Glutamatergic neuron (in vitro differentiated cells): ENCODE measurements around the gene SLC66A1. TPM values are rescaled to one million over a fixed set of nuclear protein-coding genes. Genes with fewer than 3 reads are reported as not detected.
A peak's percentile ranks its signal among the peaks of the same experiment; 100 is the strongest.

Source experiments
- DNase-seq: peaks from one replicate; pipeline ENCODE4 v3.0.0; 2022
- H3K27ac Mint-ChIP-seq: one replicate; pipeline ENCODE4 v1.8.0; 2020; ENCODE audit warnings: mild to moderate bottlenecking, mixed read lengths, inconsistent platforms; ENCODE audit not compliant: unreplicated experiment
- H3K27me3 Mint-ChIP-seq: one replicate; pipeline ENCODE4 v1.8.0; 2020; ENCODE audit warnings: mild to moderate bottlenecking, moderate library complexity, mixed read lengths, inconsistent platforms; ENCODE audit not compliant: unreplicated experiment
- H3K36me3 Mint-ChIP-seq: one replicate; pipeline ENCODE4 v1.8.0; 2020; ENCODE audit warnings: mild to moderate bottlenecking, mixed read lengths, inconsistent platforms; ENCODE audit not compliant: unreplicated experiment
- H3K4me1 Mint-ChIP-seq: one replicate; pipeline ENCODE4 v1.8.0; 2020; ENCODE audit warnings: mild to moderate bottlenecking, low read depth, mixed read lengths, inconsistent platforms; ENCODE audit not compliant: unreplicated experiment
- H3K4me3 Mint-ChIP-seq: one replicate; pipeline ENCODE4 v1.8.0; 2020; ENCODE audit warnings: mild to moderate bottlenecking, mixed read lengths, inconsistent platforms; ENCODE audit not compliant: unreplicated experiment
- H3K9me3 Mint-ChIP-seq: one replicate; pipeline ENCODE4 v1.8.0; 2020; ENCODE audit warnings: mild to moderate bottlenecking, moderate library complexity, mixed read lengths, inconsistent platforms; ENCODE audit not compliant: unreplicated experiment
- total RNA-seq: library from RNA; stranded (reverse); fragmentation: NEBNext Ultra II Directional; extraction: Animal tissue kit (Norgen Biotek cat#: 25700); gene quantifications from one replicate; pipeline ENCODE4 v1.2.1, GENCODE V29; 2021; ENCODE audit not compliant: unreplicated experiment
- TF ChIP-seq, protein P1 (sequence below): fragments of 200-600 bp; sonication (generic); IDR thresholded peaks from one replicate; pipeline ENCODE4 v1.5.0; 2021; ENCODE audit not compliant: partially characterized antibody, unreplicated experiment

SLC66A1 gene
- total RNA-seq, 1 donor from 2014 or later: 41.1 TPM

DNA sequence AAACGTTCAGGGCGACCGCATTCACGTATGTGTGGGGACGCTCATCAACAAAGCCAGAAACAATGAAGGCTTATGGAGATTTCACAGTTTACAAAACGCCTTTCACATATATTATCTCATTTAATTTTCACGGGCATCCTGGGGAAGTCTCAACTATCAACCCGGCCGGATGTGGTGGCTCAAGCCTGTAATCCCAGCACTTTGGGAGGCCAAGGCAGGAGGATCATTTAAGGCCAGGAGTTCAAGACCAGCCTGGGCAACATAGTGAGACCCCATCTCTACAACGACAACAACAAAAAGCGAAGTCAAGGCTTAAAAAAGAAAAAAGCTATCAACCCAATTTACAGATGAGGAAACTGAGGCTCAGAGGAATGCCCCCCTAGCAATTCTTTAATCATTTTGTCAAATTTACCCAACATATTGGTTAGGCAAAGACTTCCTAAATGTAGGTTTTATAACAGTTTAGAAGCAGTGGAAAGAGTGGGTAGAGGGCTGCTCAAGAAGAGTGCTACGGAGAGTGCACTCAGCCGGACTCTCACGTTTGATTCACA is 28.3 kb downstream of the SLC66A1 start:
- peaks cover 16% of the 10 kb centered on the region for H3K9me3 Mint-ChIP-seq
- no peak for DNase-seq
- no peak overlapping the region for H3K27ac Mint-ChIP-seq
- H3K27me3 Mint-ChIP-seq: peaks cover 14% of the 10 kb centered on the region
- TF ChIP-seq, protein P1, sequence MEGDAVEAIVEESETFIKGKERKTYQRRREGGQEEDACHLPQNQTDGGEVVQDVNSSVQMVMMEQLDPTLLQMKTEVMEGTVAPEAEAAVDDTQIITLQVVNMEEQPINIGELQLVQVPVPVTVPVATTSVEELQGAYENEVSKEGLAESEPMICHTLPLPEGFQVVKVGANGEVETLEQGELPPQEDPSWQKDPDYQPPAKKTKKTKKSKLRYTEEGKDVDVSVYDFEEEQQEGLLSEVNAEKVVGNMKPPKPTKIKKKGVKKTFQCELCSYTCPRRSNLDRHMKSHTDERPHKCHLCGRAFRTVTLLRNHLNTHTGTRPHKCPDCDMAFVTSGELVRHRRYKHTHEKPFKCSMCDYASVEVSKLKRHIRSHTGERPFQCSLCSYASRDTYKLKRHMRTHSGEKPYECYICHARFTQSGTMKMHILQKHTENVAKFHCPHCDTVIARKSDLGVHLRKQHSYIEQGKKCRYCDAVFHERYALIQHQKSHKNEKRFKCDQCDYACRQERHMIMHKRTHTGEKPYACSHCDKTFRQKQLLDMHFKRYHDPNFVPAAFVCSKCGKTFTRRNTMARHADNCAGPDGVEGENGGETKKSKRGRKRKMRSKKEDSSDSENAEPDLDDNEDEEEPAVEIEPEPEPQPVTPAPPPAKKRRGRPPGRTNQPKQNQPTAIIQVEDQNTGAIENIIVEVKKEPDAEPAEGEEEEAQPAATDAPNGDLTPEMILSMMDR: no peak
- H3K36me3 Mint-ChIP-seq: no peaks in the 10 kb centered on the region
- peaks cover 17% of the 10 kb centered on the region for H3K4me1 Mint-ChIP-seq
- no peak overlapping the region for H3K4me3 Mint-ChIP-seq

DNA sequence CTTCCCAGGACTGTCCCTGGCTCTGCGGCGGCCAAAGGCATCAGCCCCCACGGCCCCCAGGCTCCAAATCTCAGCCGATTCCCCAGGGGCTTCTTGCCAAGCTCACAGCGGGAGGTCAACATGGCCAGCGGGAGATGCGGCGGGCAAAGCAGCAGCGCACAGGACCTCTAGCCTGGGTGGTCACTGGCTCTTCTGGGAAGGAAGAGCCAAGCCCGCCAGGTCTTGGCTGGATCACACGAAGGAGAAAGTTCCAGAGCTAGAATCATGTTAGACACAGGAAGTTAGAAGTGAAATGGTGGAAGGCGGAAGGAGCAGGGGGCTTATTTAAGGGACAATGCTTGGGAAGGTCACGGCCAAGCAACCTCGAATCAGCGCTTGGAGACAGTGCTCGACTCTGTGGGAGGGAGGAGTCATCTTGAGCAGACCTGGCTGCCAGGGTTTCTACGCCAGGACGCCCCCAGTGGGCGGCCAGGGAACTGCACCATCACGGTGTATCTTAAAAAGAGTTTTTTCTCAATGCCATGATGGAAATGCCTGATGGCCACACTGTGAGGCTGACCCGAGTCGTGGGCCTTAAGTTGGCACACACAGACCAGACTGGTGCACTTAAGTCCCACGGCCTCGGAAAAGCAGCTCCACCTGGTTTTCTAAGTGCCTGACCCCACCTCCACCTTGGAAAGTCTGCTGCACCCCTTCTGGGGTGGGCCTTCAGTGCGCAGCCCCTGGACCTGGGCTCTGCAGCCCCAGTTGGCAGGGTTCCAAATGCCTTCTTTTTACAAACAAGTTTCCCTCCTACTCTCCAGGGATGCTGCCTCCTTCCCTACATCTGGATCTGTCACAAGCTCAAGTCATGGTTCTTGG is 29.3 kb downstream of the SLC66A1 start:
- Mint-ChIP-seq H3K4me3 (no peak overlapping the region), H3K36me3 (no peaks in the 10 kb centered on the region), H3K9me3 (peaks cover 12% of the 10 kb centered on the region), H3K27me3 (peaks cover 15% of the 10 kb centered on the region), H3K27ac (peak overlapping the region; percentile 72), H3K4me1 (peaks cover 17% of the 10 kb centered on the region)
- TF ChIP-seq, protein P1: peak; percentile 98
- peak; percentile 86 for DNase-seq

DNA sequence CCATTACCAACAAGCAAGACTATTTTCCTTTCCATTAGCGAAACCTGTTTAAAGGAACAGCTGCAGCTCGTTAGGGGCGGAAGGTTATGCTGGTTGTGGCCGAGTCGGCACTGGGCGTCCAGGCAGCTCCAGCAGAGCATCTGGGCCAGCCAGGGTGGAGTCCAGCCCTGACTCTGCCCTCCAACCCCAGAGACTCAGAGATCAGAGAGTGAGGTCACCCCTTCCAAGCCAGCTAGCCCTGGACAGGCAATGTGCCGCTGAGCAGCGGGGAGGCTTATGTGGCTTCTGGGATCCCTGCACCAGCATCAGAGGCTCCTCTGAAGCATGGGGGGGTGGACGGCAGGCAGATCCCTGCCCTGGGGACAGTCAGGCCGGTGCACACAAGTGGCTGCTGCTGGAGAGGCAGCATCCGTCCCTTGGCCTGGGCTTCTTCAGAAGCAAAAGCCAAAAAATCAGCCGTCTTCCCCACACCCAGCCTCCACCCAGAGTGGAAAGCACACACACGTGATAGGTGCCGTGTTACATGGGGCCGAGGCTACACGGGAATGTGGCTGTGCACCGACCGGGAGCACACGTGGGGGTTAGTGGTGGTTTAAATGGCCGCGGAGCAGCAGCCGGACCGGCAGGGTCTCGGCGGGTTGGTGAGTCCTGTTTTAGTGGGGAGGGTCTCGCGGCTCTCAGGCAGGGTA is 30.1 kb downstream of the SLC66A1 start:
- no peaks in the 10 kb centered on the region for H3K36me3 Mint-ChIP-seq
- no peak overlapping the region for H3K4me3 Mint-ChIP-seq
- peaks cover 13% of the 10 kb centered on the region for H3K27me3 Mint-ChIP-seq
- H3K27ac Mint-ChIP-seq: peak overlapping the region; percentile 72
- peaks cover 17% of the 10 kb centered on the region for H3K4me1 Mint-ChIP-seq
- TF ChIP-seq, protein P1: no peak
- DNase-seq: no peak
- H3K9me3 Mint-ChIP-seq: peaks cover 12% of the 10 kb centered on the region

DNA sequence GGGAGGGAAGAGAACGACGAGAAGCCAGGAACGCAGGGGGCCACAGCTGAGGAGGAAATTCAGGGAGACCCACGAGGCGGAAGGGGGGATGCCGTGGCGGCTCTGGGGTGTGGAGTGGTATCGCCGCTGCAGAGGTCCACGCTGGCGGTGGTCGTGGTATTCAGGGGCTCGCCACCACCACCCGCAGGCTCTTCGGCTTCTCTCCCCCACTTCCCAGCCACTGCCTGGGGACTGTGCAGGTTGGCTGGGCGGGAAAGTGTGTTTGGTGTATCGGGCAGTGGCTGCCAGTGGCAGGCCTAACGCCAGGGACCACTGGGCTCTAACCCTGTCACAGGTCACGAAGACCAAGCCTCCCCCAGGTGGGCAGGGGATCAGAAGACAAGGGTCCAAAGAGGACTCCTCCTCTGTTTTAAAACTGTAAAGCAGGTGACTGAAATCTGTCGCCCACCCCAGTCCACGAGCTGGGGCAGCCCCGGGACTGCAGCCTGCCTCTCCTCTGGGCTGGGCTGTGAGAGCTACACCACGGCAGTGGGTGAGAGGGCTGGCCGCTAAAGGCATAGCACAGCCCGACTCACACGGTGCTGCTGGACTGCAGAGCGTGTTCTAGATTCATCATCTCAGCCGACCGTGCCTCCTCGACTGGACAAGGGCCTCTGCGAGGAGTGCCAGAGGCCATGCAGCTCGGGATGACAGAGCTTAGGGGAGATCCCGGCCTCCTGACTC is 30.9 kb downstream of the SLC66A1 start:
- Mint-ChIP-seq H3K4me3 (no peak overlapping the region), H3K4me1 (peaks cover 17% of the 10 kb centered on the region), H3K9me3 (peaks cover 10% of the 10 kb centered on the region), H3K27ac (peak overlapping the region; percentile 72), H3K36me3 (no peaks in the 10 kb centered on the region), H3K27me3 (peaks cover 13% of the 10 kb centered on the region)
- TF ChIP-seq, protein P1: no peak
- no peak for DNase-seq
